ENCODE data around the gene NDUFS8. TPM values are rescaled to one million over a fixed set of nuclear protein-coding genes. Genes with fewer than 3 reads are reported as not detected.
A peak's percentile ranks its signal among the peaks of the same experiment; 100 is the strongest.

Gene NDUFS8
- total RNA-seq, 1 experiment from 2014 or later: 576 TPM

- POLR2A ChIA-PET (ENCODE audit: unreplicated experiment): interaction anchor here (0.5 to 0.6 kb wide), 2 partner anchors 26 to 300 kb away, joined by 3 to 6 read pairs; no protein-coding TSS in a partner anchor
- Histone ChIP-seq H4K20me1 (ENCODE audit: low read length) (no peaks in the 10 kb centered on the region), H3K9me3 (ENCODE audit: low read length) (no peaks in the 10 kb centered on the region), H3K4me2 (ENCODE audit: low read length) (peak overlapping the region; percentile 96), H3K79me2 (ENCODE audit: low read length) (peaks cover 36% of the 10 kb centered on the region), H3K9me2 (replicated peaks; ENCODE audit: low read length) (no peaks in the 10 kb centered on the region), H3K4me3 (ENCODE audit: low read length) (peak overlapping the region; percentile 78), H3K4me1 (ENCODE audit: insufficient read depth, low read length) (peaks cover 26% of the 10 kb centered on the region), H2AFZ (ENCODE audit: low read length) (peak overlapping the region; percentile 66), H3K36me3 (ENCODE audit: low read depth, low read length) (peaks cover 10% of the 10 kb centered on the region; the same call in 1 of the 2 replicates), H3F3A (ENCODE audit: low read length, unreplicated experiment) (no peaks in the 10 kb centered on the region), H3K27me3 (ENCODE audit: low read length) (no peaks in the 10 kb centered on the region), H3K9ac (ENCODE audit: low read length) (peak overlapping the region; percentile 84), H3K27ac (ENCODE audit: low read length) (peak overlapping the region; percentile 56)
- BruUV-seq (replicated peaks): TSS peak; percentile 10
- DNase-seq: peak; percentile 73
- TF ChIP-seq EZH2 (IDR thresholded peaks at IDR 0.05; ENCODE audit: low read length, unreplicated experiment) (no peak), EZH2phosphoT487 (IDR thresholded peaks at IDR 0.05; ENCODE audit: borderline replicate concordance, low read length) (no peak), CTCF (conservative IDR thresholded peaks at IDR 0.05; ENCODE audit: low read depth, low read length) (no peak)
- ATAC-seq: peak; percentile 55
- intact Hi-C loops (cut with micrococcal nuclease): no loop called here
- CTCF ChIA-PET: no interaction called here
These were observed 9.8 kb downstream of the NDUFS8 start for GRCh38 chr11:68040101-68040956.

GRCh38 chr11:68040957-68041591, 10.6 kb downstream of the NDUFS8 start:
- H3K27me3 ChIP-seq (ENCODE audit: low read length): no peaks in the 10 kb centered on the region
- no peak for TF ChIP-seq CTCF (conservative IDR thresholded peaks at IDR 0.05; ENCODE audit: low read depth, low read length)
- no peaks in the 10 kb centered on the region for H3F3A ChIP-seq (ENCODE audit: low read length, unreplicated experiment)
- H3K9ac ChIP-seq (ENCODE audit: low read length): peak overlapping the region; percentile 84
- peak overlapping the region; percentile 56 for H3K27ac ChIP-seq (ENCODE audit: low read length)
- peak overlapping the region; percentile 96 for H3K4me2 ChIP-seq (ENCODE audit: low read length)
- no peaks in the 10 kb centered on the region for H3K9me3 ChIP-seq (ENCODE audit: low read length)
- intact Hi-C loops (cut with micrococcal nuclease): no loop called here
- ChIA-PET CTCF (interaction anchor here (0.6 kb wide), 1 partner anchor 78 kb away, joined by 3 read pairs; no protein-coding TSS in a partner anchor), POLR2A (ENCODE audit: unreplicated experiment) (interaction anchor here (0.6 kb wide), 1 partner anchor 26 kb away, joined by 3 read pairs; no protein-coding TSS in a partner anchor)
- H2AFZ ChIP-seq (ENCODE audit: low read length): peak overlapping the region; percentile 66
- DNase-seq (no peak), ATAC-seq (no peak)
- H3K4me1 ChIP-seq (ENCODE audit: insufficient read depth, low read length): peaks cover 26% of the 10 kb centered on the region
- H3K9me2 ChIP-seq (replicated peaks; ENCODE audit: low read length): no peaks in the 10 kb centered on the region
- H3K36me3 ChIP-seq (ENCODE audit: low read depth, low read length): peaks cover 8% of the 10 kb centered on the region; the same call in 1 of the 2 replicates
- H3K4me3 ChIP-seq (ENCODE audit: low read length): peak overlapping the region; percentile 78
- peaks cover 36% of the 10 kb centered on the region for H3K79me2 ChIP-seq (ENCODE audit: low read length)
- no TSS peak for BruUV-seq (replicated peaks)
- no peaks in the 10 kb centered on the region for H4K20me1 ChIP-seq (ENCODE audit: low read length)

Data from PC-3 (cell line).